Measurements from ENCODE around the gene RAD51B. TPM values are rescaled to one million over a fixed set of nuclear protein-coding genes. Genes with fewer than 3 reads are reported as not detected.

The RAD51B gene
- polyA plus RNA-seq, 3 donors = 3.6 to 11.6 (median 9.4) TPM

DNA sequence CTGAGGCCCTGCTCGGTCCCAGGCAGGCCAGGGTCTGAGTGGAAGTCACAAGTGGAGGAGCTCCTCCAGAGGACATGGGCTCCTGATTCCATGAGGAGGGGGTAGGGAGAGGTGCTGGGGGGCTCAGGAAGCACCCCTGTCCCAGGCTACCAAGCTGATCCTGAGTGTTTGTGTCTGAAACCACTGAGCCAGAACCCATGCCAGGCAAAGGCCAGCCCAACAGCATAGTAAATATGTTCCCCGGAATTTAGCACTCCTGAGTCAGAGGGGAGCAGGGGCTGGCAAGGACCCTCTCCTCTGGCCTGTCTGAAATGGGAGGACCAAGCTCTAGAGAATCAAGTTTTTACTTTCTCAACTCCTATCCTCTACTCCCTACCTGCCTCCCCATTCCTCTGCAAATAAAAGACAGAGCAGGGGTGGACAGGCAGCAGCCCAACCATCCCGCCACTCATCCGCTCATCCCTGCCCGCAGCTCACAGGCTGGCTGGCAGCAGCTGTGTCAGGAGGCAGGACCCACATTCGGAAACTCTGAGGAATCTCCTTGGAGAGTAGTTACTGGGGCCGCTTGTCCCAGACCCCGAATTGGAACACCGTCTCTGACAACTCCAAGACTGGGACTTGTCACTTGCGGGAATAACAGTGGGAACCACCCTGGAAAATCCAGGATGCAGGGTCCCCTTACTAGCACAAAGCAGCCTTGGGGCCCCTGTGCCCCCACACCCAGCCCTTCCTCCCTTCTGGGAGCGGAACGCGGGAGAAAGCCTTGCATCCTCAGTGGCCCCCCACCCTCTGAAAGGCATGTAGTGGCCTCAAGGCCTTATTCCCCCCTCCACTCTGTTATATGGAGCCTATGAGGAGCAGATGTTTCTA, 870.7 kb downstream of the RAD51B start:
- H3K4me1 Mint-ChIP-seq = peaks cover 69% of the 10 kb centered on the region
- Histone ChIP-seq H3K4me1 (ENCODE audit: control insufficient read depth in 1 of 2, insufficient read depth in 2 of 2, low read length in 2 of 2) (peaks cover 60 to 74% of the 10 kb centered on the region in 2 donors), H3K36me3 (replicated peaks in 1 of 2; ENCODE audit: control insufficient read depth in 1 of 2, insufficient read depth in 2 of 2, low read length in 2 of 2) (no peaks in the 10 kb centered on the region), H4K20me1 (ENCODE audit: insufficient read depth, low read length) (no peaks in the 10 kb centered on the region), H3K4me3 (replicated peaks in 1 of 3; ENCODE audit: low read depth in 2 of 3, low read length in 3 of 3) (no peak overlapping the region), H2AFZ (ENCODE audit: insufficient read depth, low read depth, low read length, poor library complexity, severe bottlenecking) (peak overlapping the region; percentile 47), H3K4me2 (replicated peaks; ENCODE audit: extremely low read depth, low read length, poor library complexity, severe bottlenecking) (no peak overlapping the region), H3K27ac (ENCODE audit: low read depth in 1 of 2, low read length in 2 of 2) (no peak overlapping the region), H3K27me3 (ENCODE audit: control insufficient read depth in 2 of 2, insufficient read depth in 2 of 2, low read length in 2 of 2) (no peaks in the 10 kb centered on the region), H3K79me2 (ENCODE audit: insufficient read depth, low read length) (no peaks in the 10 kb centered on the region), H3K9ac (ENCODE audit: insufficient read depth, low read length, poor library complexity, severe bottlenecking) (no peak overlapping the region), H3K9me3 (replicated peaks in 1 of 2; ENCODE audit: control insufficient read depth in 1 of 2, insufficient read depth in 1 of 2, low read length in 2 of 2) (no peaks in the 10 kb centered on the region)
- WGBS (ENCODE audit: insufficient coverage) = 95% methylated on average over 7 of the region's 13 CpGs
- H3K4me3 Mint-ChIP-seq = no peak overlapping the region
- DNase-seq = no peak
- TF ChIP-seq, protein P1, sequence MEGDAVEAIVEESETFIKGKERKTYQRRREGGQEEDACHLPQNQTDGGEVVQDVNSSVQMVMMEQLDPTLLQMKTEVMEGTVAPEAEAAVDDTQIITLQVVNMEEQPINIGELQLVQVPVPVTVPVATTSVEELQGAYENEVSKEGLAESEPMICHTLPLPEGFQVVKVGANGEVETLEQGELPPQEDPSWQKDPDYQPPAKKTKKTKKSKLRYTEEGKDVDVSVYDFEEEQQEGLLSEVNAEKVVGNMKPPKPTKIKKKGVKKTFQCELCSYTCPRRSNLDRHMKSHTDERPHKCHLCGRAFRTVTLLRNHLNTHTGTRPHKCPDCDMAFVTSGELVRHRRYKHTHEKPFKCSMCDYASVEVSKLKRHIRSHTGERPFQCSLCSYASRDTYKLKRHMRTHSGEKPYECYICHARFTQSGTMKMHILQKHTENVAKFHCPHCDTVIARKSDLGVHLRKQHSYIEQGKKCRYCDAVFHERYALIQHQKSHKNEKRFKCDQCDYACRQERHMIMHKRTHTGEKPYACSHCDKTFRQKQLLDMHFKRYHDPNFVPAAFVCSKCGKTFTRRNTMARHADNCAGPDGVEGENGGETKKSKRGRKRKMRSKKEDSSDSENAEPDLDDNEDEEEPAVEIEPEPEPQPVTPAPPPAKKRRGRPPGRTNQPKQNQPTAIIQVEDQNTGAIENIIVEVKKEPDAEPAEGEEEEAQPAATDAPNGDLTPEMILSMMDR (IDR thresholded peaks at IDR 0.05) = no peak
- intact Hi-C loops (cut with micrococcal nuclease) = no loop called here
- H3K36me3 Mint-ChIP-seq = peaks cover 9 to 24% of the 10 kb centered on the region in 2 donors
- peak overlapping the region in 3 of 7 donors; percentile 10 to 63 (median 37) for H3K27ac Mint-ChIP-seq
- peaks cover 12 to 16% (median 14%) of the 10 kb centered on the region in 3 donors for H3K27me3 Mint-ChIP-seq (ENCODE audit: low read depth in 3 of 3)
- peaks cover 0 to 3% (median 0%) of the 10 kb centered on the region in 7 donors for H3K9me3 Mint-ChIP-seq

DNA sequence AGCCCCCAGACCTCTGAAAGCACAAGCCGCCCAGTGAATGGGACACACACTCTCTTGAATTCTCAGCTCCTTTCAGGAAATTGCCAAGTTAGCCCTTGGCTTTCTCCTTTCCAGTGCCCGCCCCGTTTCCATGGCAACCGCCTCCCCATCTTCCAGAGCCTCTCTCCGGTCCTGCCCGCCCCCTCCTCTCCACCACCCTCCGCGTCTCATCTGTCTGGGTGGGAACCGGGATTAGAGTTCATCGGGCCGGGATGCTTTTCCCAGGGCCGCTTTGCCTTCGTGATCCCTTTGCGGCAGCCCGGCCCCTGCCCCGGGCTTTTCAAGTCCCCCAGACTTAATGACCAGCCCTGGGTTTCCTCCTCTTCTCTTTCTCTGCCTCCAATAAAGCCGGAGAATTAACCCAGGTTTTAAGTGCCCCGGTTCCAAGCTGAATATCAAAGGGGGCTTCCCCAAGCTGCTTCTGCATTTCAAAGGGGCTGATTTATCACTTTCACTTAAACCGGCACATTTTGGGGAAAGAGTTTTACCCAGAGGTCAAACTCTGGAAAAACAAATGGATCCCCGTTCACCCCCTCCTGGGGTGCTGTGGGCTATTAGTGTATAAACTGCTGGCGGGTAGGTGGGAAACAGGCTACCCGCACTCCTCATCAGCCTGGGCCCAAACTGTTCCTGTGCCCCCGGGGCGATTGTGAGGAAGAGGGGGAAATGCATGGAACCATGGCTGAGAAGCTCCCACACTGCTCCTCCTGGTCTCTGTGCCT, 871.6 kb downstream of the RAD51B start:
- TF ChIP-seq, protein P1 (IDR thresholded peaks at IDR 0.05) = no peak
- intact Hi-C loops (cut with micrococcal nuclease) = no loop called here

More for the DNA sequence above, 871.6 kb downstream of the RAD51B start:
- H3K79me2 ChIP-seq (ENCODE audit: insufficient read depth, low read length) = no peaks in the 10 kb centered on the region
- DNase-seq = no peak
- no peak overlapping the region for H3K4me2 ChIP-seq (replicated peaks; ENCODE audit: extremely low read depth, low read length, poor library complexity, severe bottlenecking)
- H3K27ac ChIP-seq (ENCODE audit: low read depth in 1 of 2, low read length in 2 of 2) = no peak overlapping the region
- H3K36me3 Mint-ChIP-seq = peaks cover 15 to 27% of the 10 kb centered on the region in 2 donors
- H3K9me3 ChIP-seq (replicated peaks in 1 of 2; ENCODE audit: control insufficient read depth in 1 of 2, insufficient read depth in 1 of 2, low read length in 2 of 2) = no peaks in the 10 kb centered on the region
- H3K9me3 Mint-ChIP-seq = peaks cover 0 to 5% (median 0%) of the 10 kb centered on the region in 7 donors
- H3K9ac ChIP-seq (ENCODE audit: insufficient read depth, low read length, poor library complexity, severe bottlenecking) = no peak overlapping the region
- no peaks in the 10 kb centered on the region for H3K27me3 ChIP-seq (ENCODE audit: control insufficient read depth in 2 of 2, insufficient read depth in 2 of 2, low read length in 2 of 2)
- peaks cover 68% of the 10 kb centered on the region for H3K4me1 Mint-ChIP-seq
- peak overlapping the region in 1 of 2 donors; percentile 15 for H3K4me3 Mint-ChIP-seq
- H2AFZ ChIP-seq (ENCODE audit: insufficient read depth, low read depth, low read length, poor library complexity, severe bottlenecking) = no peak overlapping the region
- no peak overlapping the region for H3K4me3 ChIP-seq (replicated peaks in 1 of 3; ENCODE audit: low read depth in 2 of 3, low read length in 3 of 3)
- 85% methylated on average over 17 of the region's 24 CpGs for WGBS (ENCODE audit: insufficient coverage)
- no peaks in the 10 kb centered on the region for H3K36me3 ChIP-seq (replicated peaks in 1 of 2; ENCODE audit: control insufficient read depth in 1 of 2, insufficient read depth in 2 of 2, low read length in 2 of 2)
- no peaks in the 10 kb centered on the region for H4K20me1 ChIP-seq (ENCODE audit: insufficient read depth, low read length)
- H3K4me1 ChIP-seq (ENCODE audit: control insufficient read depth in 1 of 2, insufficient read depth in 2 of 2, low read length in 2 of 2) = peaks cover 57 to 72% of the 10 kb centered on the region in 2 donors
- peaks cover 12 to 16% (median 14%) of the 10 kb centered on the region in 3 donors for H3K27me3 Mint-ChIP-seq (ENCODE audit: low read depth in 3 of 3)
- H3K27ac Mint-ChIP-seq = peak overlapping the region in 2 of 7 donors; percentile 53 to 63
